A673 (cell line): ENCODE data around the gene ZNF784. TPM values are rescaled to one million over a fixed set of nuclear protein-coding genes. Genes with fewer than 3 reads are reported as not detected.

Source experiments
- BruUV-seq: library from RNA; stranded (reverse); fragments of 400-500 nt; replicated peaks from 2 replicates; lab custom pipeline; 2021; lab: Mats Ljungman, UMichigan
- CTCF ChIA-PET: fragments of 300-600 bp; sonication (Branson Sonifier 250); formaldehyde crosslinking; loops from one replicate; lab custom pipeline; 2022; ENCODE audit warnings: antibody characterized with exemption; lab: Charles Lee
- POLR2A ChIA-PET: fragments of 300-600 bp; sonication (Branson Sonifier 250); formaldehyde crosslinking; loops from one replicate; lab custom pipeline; 2022; ENCODE audit warnings: antibody characterized with exemption; ENCODE audit not compliant: low non-redundant PET; lab: Charles Lee
- DNase-seq: peaks from one replicate; pipeline ENCODE4 v3.0.0-alpha.2; 2015; ENCODE audit warnings: low spot score
- H3K27ac ChIP-seq: fragments of 200-600 bp; sonication (generic); 2 replicates; pipeline ENCODE4 v1.5.1; 2016; ENCODE audit warnings: mixed run types, low read depth, mild to moderate bottlenecking, mixed read lengths, antibody characterized with exemption, low read length; ENCODE audit not compliant: poor library complexity, severe bottlenecking
- H3K27me3 ChIP-seq: fragments of 200-600 bp; sonication (generic); replicated peaks from 2 replicates; pipeline ENCODE4 v1.6.1; 2017; ENCODE audit warnings: mixed run types, low read depth, mild to moderate bottlenecking, mixed read lengths, antibody characterized with exemption, low read length; ENCODE audit not compliant: insufficient read depth, poor library complexity
- H3K36me3 ChIP-seq: fragments of 200-600 bp; sonication (generic); 2 replicates; pipeline ENCODE4 v1.6.1; 2016; ENCODE audit warnings: mixed run types, mild to moderate bottlenecking, mixed read lengths, antibody characterized with exemption, low read length; ENCODE audit not compliant: insufficient read depth, poor library complexity, severe bottlenecking
- H3K4me1 ChIP-seq: fragments of 200-600 bp; sonication (generic); 2 replicates; pipeline ENCODE4 v1.6.1; 2017; ENCODE audit warnings: mixed run types, mild to moderate bottlenecking, mixed read lengths, antibody characterized with exemption, low read length; ENCODE audit not compliant: insufficient read depth, poor library complexity, severe bottlenecking
- H3K4me3 ChIP-seq: fragments of 200-600 bp; sonication (generic); 2 replicates; pipeline ENCODE4 v1.5.1; 2016; ENCODE audit warnings: low read depth, mixed run types, mild to moderate bottlenecking, mixed read lengths, low read length; ENCODE audit not compliant: poor library complexity, severe bottlenecking
- H3K9me3 ChIP-seq: fragments of 200-600 bp; sonication (generic); 2 replicates; pipeline ENCODE4 v1.6.1; 2016; ENCODE audit warnings: mixed run types, low read depth, mild to moderate bottlenecking, mixed read lengths, antibody characterized with exemption, low read length; ENCODE audit not compliant: poor library complexity, severe bottlenecking
- CTCF ChIP-seq: fragments of 300-800, 200-600 bp; sonication (generic); conservative IDR thresholded peaks from 2 replicates; pipeline ENCODE4 v1.5.1; 2017; ENCODE audit warnings: low read depth, mild to moderate bottlenecking, antibody characterized with exemption, low read length, moderate library complexity, mixed read lengths
- EZH2 ChIP-seq: fragments of 200-600 bp; sonication (generic); IDR thresholded peaks from 2 replicates; pipeline ENCODE4 v1.6.1; 2017; ENCODE audit warnings: borderline replicate concordance, low read depth, mild to moderate bottlenecking, mixed read lengths, antibody characterized with exemption, low read length; ENCODE audit not compliant: poor library complexity, severe bottlenecking
- intact Hi-C: fragments of 100-400 bp; cut with micrococcal nuclease; formaldehyde crosslinking; loops from one replicate; pipeline ENCODE4 v1.10.0; 2022; ENCODE audit not compliant: unreplicated experiment
- total RNA-seq: library from RNA; stranded (reverse); gene quantifications from 2 replicates; pipeline ENCODE4 v1.2.3, GENCODE V29; 2021

The ZNF784 gene
- total RNA-seq, 1 experiment from 2014 or later = 7.1 TPM

GRCh38 chr19:55646889-55647731 is 22.7 kb upstream of the ZNF784 start:
- H3K4me1 ChIP-seq = peaks cover 32% of the 10 kb centered on the region
- BruUV-seq = no TSS peak
- no peaks in the 10 kb centered on the region for H3K9me3 ChIP-seq
- TF ChIP-seq CTCF = no peak
- no peak for TF ChIP-seq EZH2
- ChIA-PET POLR2A (no interaction called here), CTCF (interaction anchor here (0.8 to 1.0 kb wide), 2 partner anchors 14 to 23 kb away, joined by 3 read pairs; partner anchors contain the start of gene ZNF784)
- peak overlapping the region; percentile 93 for H3K4me3 ChIP-seq
- intact Hi-C loops = no loop called here
- H3K36me3 ChIP-seq = peaks cover 23% of the 10 kb centered on the region
- DNase-seq = no peak
- H3K27me3 ChIP-seq = no peaks in the 10 kb centered on the region
- peak overlapping the region; percentile 98 for H3K27ac ChIP-seq

GRCh38 chr19:55645512-55645881 is 21.1 kb upstream of the ZNF784 start:
- no peak for DNase-seq
- Histone ChIP-seq H3K27me3 (no peaks in the 10 kb centered on the region), H3K9me3 (no peaks in the 10 kb centered on the region), H3K36me3 (peaks cover 14% of the 10 kb centered on the region), H3K4me1 (peaks cover 33% of the 10 kb centered on the region), H3K4me3 (no peak overlapping the region), H3K27ac (no peak overlapping the region)
- intact Hi-C loops = no loop called here
- ChIA-PET POLR2A (no interaction called here), CTCF (no interaction called here)
- TSS peak; percentile 24 for BruUV-seq
- TF ChIP-seq CTCF (no peak), EZH2 (no peak)

- POLR2A ChIA-PET = no interaction called here
- H3K4me1 ChIP-seq = peaks cover 39% of the 10 kb centered on the region
- no TSS peak for BruUV-seq
- CTCF ChIA-PET = no interaction called here
- H3K36me3 ChIP-seq = peaks cover 13% of the 10 kb centered on the region
- no peaks in the 10 kb centered on the region for H3K9me3 ChIP-seq
- DNase-seq = no peak
- H3K27me3 ChIP-seq = no peaks in the 10 kb centered on the region
- intact Hi-C loops = no loop called here
- peak overlapping the region; percentile 81 for H3K4me3 ChIP-seq
- no peak overlapping the region for H3K27ac ChIP-seq
- no peak for TF ChIP-seq EZH2
- TF ChIP-seq CTCF = no peak
Observed at GRCh38 chr19:55644842-55645511, 20.6 kb upstream of the ZNF784 start.
